HEK293 (cell line): ENCODE measurements around the gene CHMP6.

Experiments used
- PRDM10 ChIP-seq: fragments of 450-650 bp; formaldehyde crosslinking; IDR thresholded peaks from 2 replicates; pipeline ENCODE4 v1.5.1; 2016; ENCODE audit warnings: missing biosample characterization, missing genetic modification characterization
- REST ChIP-seq: fragments of 450-650 bp; formaldehyde crosslinking; IDR thresholded peaks from 2 replicates; pipeline ENCODE4 v1.5.1; 2016; ENCODE audit warnings: missing biosample characterization, missing genetic modification characterization
- SETDB1 ChIP-seq: IDR thresholded peaks from one replicate; pipeline ENCODE4 v1.6.1; 2017; ENCODE audit warnings: mild to moderate bottlenecking, low read length, moderate library complexity, mixed read lengths; ENCODE audit not compliant: insufficient read length
- YY1 ChIP-seq: fragments of 450-650 bp; formaldehyde crosslinking; IDR thresholded peaks from 2 replicates; pipeline ENCODE4 v1.5.1; 2018; ENCODE audit warnings: missing biosample characterization, missing genetic modification characterization
- ZNF184 ChIP-seq: fragments of 450-650 bp; IDR thresholded peaks from 2 replicates; pipeline ENCODE4 v1.5.1; 2018; ENCODE audit warnings: missing biosample characterization, mild to moderate bottlenecking, missing genetic modification characterization
- ZNF274 ChIP-seq, 2 experiments: fragments of 200-500 bp in 1 of 2; fragments of 450-650 bp in 1 of 2; sonication (Bioruptor generic) in 1 of 2; formaldehyde crosslinking in 1 of 2; IDR thresholded peaks; 2 replicates each; pipeline versions ENCODE4 v1.5.1 to v1.6.1; 2014 to 2016; ENCODE audit warnings: borderline replicate concordance in 1 of 2, inconsistent platforms in 1 of 2, low read length in 1 of 2, missing biosample characterization in 1 of 2, missing genetic modification characterization in 1 of 2
- ZNF548 ChIP-seq: fragments of 450-650 bp; formaldehyde crosslinking; IDR thresholded peaks from 2 replicates; pipeline ENCODE4 v1.5.1; 2016; ENCODE audit warnings: missing biosample characterization, missing genetic modification characterization
- TF ChIP-seq, protein P1 (sequence below): fragments of 450-650 bp; formaldehyde crosslinking; IDR thresholded peaks from 2 replicates; pipeline ENCODE4 v1.5.1; 2016; ENCODE audit warnings: missing biosample characterization, missing genetic modification characterization
- TF ChIP-seq, protein P2 (sequence below): fragments of 450-650 bp; formaldehyde crosslinking; IDR thresholded peaks from 2 replicates; pipeline ENCODE4 v1.5.1; 2016; ENCODE audit warnings: missing biosample characterization, missing genetic modification characterization

DNA sequence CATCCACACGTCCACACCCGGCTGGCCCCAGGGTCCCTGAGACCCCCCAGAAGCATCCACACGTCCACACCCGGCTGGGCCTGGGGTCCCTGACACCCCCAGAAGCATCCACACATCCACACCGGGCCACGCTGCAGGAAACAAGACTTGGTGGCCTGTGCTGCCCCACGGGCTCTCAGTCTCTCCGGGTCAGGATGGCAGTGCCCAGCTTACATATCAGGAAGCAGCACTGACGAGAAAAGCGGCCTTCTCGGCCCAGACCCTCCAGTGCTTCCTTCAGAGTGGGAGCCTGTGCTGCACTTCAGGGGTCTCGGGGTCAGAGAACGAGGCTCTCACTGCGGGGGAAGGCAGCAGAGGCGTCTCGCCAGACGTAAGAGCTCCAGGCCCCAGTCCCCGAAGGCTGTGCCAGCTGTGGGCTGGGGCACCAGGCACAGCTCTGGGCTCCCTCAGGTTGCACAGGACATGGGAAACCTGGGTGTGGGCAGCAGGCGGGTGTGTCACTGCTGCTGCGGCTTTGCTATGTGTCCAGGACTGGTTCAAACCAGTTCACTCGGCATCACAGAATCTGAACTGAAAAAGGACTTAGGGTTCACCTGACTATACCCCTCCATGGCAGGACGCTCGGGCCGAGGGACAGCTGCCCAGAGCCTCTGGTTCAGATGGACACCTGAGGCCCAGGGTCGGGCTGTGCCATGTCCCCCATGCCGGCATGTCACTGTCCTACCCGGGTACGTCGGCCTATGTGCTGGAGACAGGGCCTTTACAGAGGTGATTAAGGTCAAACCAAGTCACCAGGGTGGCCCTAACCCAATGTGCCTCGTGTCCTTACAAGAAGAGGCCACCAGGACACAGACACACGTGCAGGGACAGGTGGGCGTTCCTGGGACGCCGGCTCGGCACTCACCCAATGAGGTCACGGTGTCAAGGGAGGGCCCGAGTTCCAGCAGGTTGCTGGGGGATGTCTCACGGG lies 40.2 kb upstream of the CHMP6 start:
- TF ChIP-seq SETDB1 (no peak), REST (tag by site-specific recombination) (no peak), PRDM10 (tag by site-specific recombination) (no peak), ZNF274 (IDR thresholded peaks at IDR 0.05; ENCODE audit: low read length) (no peak), ZNF274 (tag by site-specific recombination; IDR thresholded peaks at IDR 0.05; ENCODE audit: borderline replicate concordance) (no peak), ZNF184 (tag by site-specific recombination) (no peak), YY1 (tag by site-specific recombination) (no peak), ZNF548 (tag by site-specific recombination) (no peak)
- TF ChIP-seq, protein P1, sequence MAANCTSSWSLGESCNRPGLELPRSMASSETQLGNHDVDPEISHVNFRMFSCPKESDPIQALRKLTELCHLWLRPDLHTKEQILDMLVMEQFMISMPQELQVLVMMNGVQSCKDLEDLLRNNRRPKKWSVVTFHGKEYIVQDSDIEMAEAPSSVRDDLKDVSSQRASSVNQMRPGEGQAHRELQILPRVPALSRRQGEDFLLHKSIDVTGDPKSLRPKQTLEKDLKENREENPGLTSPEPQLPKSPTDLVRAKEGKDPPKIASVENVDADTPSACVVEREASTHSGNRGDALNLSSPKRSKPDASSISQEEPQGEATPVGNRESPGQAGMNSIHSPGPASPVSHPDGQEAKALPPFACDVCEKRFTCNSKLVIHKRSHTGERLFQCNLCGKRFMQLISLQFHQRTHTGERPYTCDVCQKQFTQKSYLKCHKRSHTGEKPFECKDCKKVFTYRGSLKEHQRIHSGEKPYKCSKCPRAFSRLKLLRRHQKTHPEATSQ (tag by site-specific recombination) = no peak
- TF ChIP-seq, protein P2, sequence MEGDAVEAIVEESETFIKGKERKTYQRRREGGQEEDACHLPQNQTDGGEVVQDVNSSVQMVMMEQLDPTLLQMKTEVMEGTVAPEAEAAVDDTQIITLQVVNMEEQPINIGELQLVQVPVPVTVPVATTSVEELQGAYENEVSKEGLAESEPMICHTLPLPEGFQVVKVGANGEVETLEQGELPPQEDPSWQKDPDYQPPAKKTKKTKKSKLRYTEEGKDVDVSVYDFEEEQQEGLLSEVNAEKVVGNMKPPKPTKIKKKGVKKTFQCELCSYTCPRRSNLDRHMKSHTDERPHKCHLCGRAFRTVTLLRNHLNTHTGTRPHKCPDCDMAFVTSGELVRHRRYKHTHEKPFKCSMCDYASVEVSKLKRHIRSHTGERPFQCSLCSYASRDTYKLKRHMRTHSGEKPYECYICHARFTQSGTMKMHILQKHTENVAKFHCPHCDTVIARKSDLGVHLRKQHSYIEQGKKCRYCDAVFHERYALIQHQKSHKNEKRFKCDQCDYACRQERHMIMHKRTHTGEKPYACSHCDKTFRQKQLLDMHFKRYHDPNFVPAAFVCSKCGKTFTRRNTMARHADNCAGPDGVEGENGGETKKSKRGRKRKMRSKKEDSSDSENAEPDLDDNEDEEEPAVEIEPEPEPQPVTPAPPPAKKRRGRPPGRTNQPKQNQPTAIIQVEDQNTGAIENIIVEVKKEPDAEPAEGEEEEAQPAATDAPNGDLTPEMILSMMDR (tag by site-specific recombination) = no peak
